NCI-H2171 treated with DMSO at 0.1 percent for 48 hours (cell line): ENCODE data around the gene JAK2.
"Not testable (repeated sequence)": the region's sequence is repeated elsewhere in the genome, so short reads cannot be mapped to it uniquely, and the experiment has no call there.

Source experiments
- DNase-seq: peaks from one replicate; lab custom pipeline; 2025; lab: John Stamatoyannopoulos, UW

Gene JAK2

GRCh38 chr9:5041390-5042115, 56.5 kb downstream of the JAK2 start:
- no peak for DNase-seq

GRCh38 chr9:5042661-5043178, 57.6 kb downstream of the JAK2 start:
- DNase-seq = no peak

- DNase-seq = no peak
Observed at GRCh38 chr9:5043381-5043780, 58.3 kb downstream of the JAK2 start.

- DNase-seq = no peak
Observed at GRCh38 chr9:5044160-5044559, 59.1 kb downstream of the JAK2 start.

GRCh38 chr9:5052838-5053237, 67.8 kb downstream of the JAK2 start:
- DNase-seq = no peak

- DNase-seq = no peak
Observed at GRCh38 chr9:5062631-5063030, 77.6 kb downstream of the JAK2 start.

- DNase-seq = no peak
Observed at GRCh38 chr9:5072871-5073270, 87.8 kb downstream of the JAK2 start.

- DNase-seq = no peak
Observed at GRCh38 chr9:5073701-5074100, 88.6 kb downstream of the JAK2 start.

- DNase-seq = no peak
Observed at GRCh38 chr9:5085993-5086392, 100.9 kb downstream of the JAK2 start.

GRCh38 chr9:5089737-5090136, 104.7 kb downstream of the JAK2 start:
- DNase-seq = peak; percentile 17

GRCh38 chr9:5095795-5096194, 110.7 kb downstream of the JAK2 start:
- no peak for DNase-seq

GRCh38 chr9:5099466-5099865, 114.4 kb downstream of the JAK2 start:
- DNase-seq = no peak

- not testable (repeated sequence) for DNase-seq
Observed at GRCh38 chr9:5101127-5101526, 116.1 kb downstream of the JAK2 start.

- not testable (repeated sequence) for DNase-seq
Observed at GRCh38 chr9:5106517-5106916, 121.4 kb downstream of the JAK2 start.

- no peak for DNase-seq
Observed at GRCh38 chr9:5110867-5111681, 126.0 kb downstream of the JAK2 start.

- no peak for DNase-seq
Observed at GRCh38 chr9:5111696-5112095, 126.6 kb downstream of the JAK2 start.

- DNase-seq = no peak
Observed at GRCh38 chr9:5112109-5112592, 127.1 kb downstream of the JAK2 start.

- no peak for DNase-seq
Observed at GRCh38 chr9:5112646-5113045, 127.6 kb downstream of the JAK2 start.

- no peak for DNase-seq
Observed at GRCh38 chr9:5113523-5113922, 128.5 kb downstream of the JAK2 start.

GRCh38 chr9:5113994-5114748, 129.1 kb downstream of the JAK2 start:
- DNase-seq = no peak

GRCh38 chr9:5122116-5122515, 137.0 kb downstream of the JAK2 start:
- DNase-seq = no peak

- no peak for DNase-seq
Observed at GRCh38 chr9:5122516-5122915, 137.4 kb downstream of the JAK2 start.
